Left lobe of liver (tissue), 2 donors: Measurements from ENCODE around the gene CLK1. TPM values are rescaled to one million over a fixed set of nuclear protein-coding genes. Genes with fewer than 3 reads are reported as not detected.
"Not testable (repeated sequence)": the region's sequence is repeated elsewhere in the genome, so short reads cannot be mapped to it uniquely, and the experiment has no call there.

ENCODE experiments used
- ATAC-seq: fragments of 200-7000 bp; cut with Tn5 transposase; one replicate; pipeline ENCODE4 v1.9.1; 2020; ENCODE audit warnings: mild to moderate bottlenecking, moderate library complexity
- DNase-seq: peaks from one replicate; pipeline ENCODE4 v3.0.0-alpha.2; 2020; ENCODE audit warnings: low spot score
- total RNA-seq: library from RNA; stranded (reverse); gene quantifications from one replicate; pipeline ENCODE4 v1.2.1, GENCODE V29; 2021
- donor health status: DM: no; HTN: no; CAD: no; lungs with moderate emphysema.
- donor health status: DM: no; HTN: yes; CAD: no.

Gene CLK1
- 45.6 TPM for total RNA-seq

DNA sequence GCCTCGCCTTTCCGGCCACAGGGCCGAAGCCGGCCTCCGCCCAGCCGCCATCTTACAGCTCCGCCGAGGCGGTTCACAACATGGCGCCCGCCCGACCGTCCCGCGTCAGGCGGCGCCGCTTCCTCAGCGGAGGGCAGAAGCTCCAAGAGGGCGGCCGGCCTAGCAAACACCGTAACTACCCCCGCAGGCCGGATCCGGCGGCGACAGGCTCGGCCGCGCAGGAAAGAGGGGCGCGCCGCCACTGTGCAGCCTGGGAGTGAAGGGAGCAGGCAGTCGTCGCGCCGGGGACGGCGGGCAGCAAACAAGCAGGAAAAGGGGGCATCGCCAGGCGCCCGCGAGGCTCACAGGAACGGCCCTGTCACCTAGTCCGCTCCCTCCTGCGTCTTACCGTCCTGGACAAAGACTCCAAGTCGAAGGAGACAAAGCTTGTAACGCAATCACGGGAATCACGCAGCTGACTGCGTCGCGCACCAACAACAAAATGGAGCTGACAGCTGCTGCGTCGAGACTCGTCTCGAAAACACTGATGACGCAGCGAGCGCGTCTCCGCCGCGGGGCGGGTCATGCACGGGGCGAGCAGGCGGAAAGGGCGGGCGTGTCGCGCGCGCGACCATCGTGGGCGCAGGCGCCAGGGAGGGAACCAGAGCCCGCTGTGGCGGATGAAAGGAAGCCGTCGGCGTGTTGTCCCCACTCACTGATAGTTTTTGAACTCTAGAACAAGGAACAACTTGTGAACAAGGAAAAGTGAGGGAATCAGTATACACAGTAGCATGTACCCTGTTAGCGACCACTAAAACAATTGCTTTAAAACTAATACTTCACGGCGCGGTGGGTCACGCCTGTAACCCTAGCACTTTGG is at the start of gene CLK1:
CLK1 (minus strand) TSS at position 483 of the 859 bp plus-strand sequence. CDS start 2,796 bp downstream, outside the sequence.
- peak; percentile 82 for ATAC-seq
- DNase-seq = peak; percentile 98

DNA sequence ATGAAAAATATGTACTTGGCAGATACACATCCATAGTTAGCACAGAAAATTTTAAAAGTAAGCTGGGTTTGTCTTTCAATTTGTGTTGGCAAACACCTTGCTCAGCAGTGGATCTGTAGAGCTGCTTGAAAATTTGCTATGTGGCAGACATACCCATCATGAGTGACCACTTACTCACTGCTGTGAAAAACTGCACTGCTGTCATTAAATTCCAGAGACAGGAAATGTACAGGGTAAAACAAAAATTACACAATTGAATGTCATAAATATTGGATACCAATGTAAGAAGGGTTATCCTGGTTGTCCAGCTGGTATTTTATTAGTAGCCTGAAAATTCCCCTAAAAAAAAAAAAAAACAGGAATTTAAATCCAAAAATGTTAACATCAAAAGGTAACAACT is 49.2 kb upstream of the CLK1 start:
- DNase-seq = no peak

DNA sequence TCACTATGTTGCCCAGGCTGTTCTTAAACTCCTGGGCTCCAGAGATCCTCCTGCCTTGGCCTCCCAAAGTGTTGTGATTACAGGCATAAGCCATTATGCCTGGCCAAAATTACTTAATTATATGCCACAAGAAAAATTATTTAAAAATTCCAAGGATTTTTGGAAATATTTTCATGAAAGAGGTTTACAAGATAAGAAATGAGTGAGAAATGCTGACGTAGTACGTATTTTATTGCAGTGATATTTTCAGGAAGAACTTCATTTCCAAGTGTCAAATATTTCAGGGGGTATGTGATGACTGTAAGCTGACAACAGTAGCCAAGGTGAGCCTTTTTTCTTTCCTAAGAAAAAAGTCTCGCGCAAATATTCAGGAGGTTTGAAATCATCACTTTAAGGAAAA is 45.5 kb upstream of the CLK1 start:
- ATAC-seq = no peak

More for the DNA sequence above, 49.2 kb upstream of the CLK1 start:
- ATAC-seq = no peak

DNA sequence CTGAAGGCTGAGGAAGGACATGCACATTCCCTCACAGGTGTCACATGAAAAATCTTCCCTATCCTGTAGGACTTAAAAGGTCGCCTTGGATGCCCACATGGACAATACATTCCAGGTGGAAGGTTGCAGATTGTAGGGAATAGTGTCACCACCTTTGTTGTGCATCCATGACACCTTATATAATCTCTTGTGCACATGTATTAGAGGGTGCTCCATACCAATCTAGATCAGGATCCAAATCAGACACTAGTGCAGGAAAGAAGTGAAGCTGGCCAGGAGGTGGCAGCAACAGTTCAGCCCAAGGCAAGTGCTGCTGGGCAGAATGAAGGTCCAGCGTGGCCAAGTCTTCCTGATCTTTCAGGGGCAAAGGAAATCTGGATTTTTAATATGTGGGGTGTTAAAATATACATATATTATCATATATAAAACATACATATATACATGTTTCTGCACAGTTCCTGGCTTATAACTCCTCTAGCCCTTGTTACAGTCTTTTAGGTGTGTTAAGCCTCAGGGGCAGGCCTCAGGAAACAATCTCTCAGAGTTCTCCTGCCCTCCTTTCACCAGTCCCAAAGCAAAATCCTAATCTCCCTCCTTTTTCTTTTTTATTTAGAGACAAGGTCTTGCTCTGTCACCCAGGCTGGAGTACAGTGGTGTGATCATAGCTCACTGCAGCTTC is 41.3 kb upstream of the CLK1 start:
- peak; percentile 75 for DNase-seq
- peak; percentile 94 for ATAC-seq

More for the DNA sequence above, 45.5 kb upstream of the CLK1 start:
- no peak for DNase-seq

DNA sequence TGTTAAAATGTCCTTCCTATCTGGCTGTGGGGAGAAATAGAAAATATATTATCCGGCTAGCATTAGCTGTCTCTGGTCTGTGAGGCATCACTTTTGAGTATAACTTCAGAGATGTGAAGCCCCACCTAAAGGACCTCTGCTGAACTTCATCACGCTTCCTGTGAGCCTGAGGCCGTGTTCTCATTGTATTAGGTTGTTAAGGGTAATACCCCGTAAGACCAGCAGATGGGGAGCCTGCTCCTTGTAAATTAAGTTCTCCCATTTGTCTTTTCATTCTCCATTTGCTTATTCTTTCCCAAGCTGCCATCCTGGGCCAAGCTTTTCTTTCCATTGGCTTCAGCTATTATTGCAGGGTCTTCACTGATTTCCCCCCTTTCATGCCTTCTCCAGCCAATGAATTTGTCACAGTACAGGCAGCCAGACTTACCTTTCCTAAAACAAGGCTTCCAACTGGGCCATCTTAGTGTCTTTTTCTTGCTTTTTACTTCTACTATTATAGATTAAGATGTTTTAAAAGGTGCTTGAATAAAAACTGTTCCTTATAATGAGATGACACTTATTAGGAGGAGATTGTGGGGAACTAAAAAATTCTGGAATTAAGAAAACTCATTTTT is 37.1 kb upstream of the CLK1 start:
- ATAC-seq = peak; percentile 90
- DNase-seq = peak; percentile 64

DNA sequence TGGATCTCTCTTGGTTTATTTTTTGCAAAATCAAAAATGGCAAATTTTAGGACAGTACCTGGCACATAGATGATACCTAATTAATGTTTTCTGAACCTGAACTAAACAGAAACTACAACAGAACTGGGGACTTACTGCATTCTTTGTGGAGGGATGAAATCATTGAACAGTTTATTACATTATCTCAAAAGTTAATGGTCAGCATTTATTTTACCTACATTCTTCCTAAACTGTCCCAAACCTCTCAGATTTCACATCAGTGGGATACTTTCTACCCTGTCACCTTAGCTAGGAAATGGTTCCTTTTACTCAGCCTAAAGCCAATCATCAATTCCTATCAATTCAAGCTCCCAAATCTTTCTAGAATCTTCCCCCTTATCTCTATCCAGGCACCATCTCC is 35.0 kb upstream of the CLK1 start:
- DNase-seq (no peak), ATAC-seq (no peak)

DNA sequence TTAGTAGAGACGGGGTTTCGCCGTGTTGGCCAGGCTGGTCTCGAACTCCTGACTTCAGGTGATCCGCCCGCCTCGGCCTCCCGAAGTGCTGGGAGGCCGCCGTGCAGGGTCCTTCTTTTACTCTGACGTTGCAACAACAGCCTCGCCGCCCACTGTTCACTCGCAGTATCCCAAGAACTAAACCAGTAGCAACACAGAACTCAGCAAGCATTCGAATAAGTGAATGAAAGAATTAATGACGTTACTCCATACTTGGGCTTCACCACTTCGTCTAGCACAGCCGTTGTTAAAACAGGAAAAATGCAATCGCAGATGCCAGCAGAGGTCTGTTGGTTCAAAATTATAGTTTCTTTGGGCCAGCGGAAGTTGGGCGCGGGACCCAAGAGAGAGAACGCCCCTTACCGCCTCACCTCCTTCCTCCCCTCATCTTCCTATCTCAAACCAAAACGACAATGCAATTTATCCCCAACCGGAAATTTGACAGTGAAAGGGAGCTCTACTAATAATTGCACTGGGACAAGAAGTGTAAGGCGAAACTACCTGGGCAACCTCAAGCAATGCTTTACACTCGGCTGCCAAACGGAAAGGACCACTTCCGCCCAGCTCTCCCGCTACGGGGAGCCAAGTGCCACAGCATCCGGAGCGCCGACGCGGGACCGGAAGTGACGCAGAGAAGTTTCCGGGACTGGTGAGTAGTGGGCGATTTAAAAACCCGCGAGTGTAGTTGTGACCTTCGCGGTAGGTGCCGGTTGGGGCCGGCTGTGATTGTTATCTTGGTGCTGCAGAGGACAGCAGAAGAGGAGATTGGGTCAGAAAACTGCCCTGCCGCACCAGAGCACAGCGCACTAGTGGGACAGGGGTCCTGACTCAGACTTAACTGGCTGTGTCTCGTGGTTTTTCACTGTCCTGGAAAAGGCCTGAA is 24.5 kb upstream of the CLK1 start, which contains the start of the genes NIF3L1 and PPIL3:
NIF3L1 (plus strand) TSS at position 668 of the 922 bp plus-strand sequence. CDS start 2,573 bp downstream, outside the sequence.
PPIL3 (minus strand) TSS at position 374 of the 922 bp plus-strand sequence. CDS start 1,462 bp downstream, outside the sequence.
- DNase-seq (peak; percentile 96), ATAC-seq (peak; percentile 92)

DNA sequence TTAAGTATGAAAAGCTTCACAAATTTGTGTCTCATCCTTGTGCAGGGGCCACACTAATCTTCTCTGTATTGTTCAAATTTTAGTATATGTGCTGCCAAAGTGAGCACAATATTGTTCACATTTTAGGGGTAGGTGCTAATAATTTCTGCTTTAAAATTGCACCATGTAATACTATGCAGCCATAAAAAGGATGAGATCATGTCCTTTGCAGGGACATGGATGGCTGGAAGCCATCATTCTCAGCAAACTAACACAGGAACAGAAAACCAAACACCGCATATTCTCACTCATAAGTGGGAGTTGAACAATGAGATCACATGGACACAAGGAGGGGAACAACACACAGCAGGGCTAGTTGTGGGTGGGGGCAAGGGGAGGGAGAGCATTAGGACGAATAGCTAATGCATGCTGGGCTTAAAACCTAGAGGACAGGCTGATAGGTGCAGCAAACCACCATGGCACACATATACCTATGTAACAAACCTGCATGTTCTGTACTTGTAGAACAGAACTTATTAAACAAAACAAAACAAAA is 17.3 kb upstream of the CLK1 start:
- not testable (repeated sequence) for DNase-seq, ATAC-seq

DNA sequence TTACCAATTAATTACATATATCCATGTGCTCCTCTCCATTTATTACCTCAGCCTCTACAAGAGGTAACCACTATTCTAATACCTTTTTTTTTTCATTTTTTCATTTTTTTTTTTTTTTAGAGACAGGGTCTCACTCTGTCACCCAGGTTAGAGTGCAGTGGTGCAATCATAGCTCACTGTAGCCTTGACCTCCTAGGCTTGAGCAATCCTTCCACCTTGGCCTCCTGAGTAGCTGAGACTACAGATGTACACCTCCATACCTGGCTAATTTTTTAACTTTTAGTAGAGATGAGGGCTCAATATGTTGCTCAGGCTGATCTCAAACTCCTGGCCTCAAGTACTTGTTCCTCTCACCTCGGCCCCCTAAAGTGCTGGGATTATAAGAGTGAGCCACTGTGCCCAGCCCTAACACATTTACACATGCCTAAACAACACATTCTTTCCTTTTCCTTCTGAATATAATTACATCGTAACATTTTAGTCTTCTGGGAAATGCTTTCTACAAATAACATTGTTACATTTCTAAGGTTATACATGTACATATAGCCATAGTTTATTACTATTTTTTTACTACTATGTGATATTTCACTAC is 13.9 kb upstream of the CLK1 start:
- DNase-seq (no peak), ATAC-seq (no peak)

DNA sequence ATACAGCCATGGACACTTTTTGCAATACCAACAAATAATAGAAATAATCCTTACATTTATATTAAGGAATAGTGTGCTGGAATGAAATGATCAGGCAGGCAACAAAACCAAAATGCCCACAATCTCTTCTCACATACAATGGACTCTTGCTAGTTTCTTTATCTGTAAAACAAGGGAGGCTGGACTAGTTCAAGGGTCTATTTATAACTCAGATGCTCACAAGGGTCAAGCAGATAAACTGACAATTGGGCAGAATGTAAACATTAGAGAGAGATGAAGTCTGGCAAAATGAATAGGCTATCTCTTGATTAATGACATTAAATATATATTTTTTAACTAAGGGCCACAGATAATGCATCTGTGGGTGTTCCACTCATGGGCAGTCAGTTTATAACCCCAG is 13.0 kb upstream of the CLK1 start:
- DNase-seq (no peak), ATAC-seq (no peak)

DNA sequence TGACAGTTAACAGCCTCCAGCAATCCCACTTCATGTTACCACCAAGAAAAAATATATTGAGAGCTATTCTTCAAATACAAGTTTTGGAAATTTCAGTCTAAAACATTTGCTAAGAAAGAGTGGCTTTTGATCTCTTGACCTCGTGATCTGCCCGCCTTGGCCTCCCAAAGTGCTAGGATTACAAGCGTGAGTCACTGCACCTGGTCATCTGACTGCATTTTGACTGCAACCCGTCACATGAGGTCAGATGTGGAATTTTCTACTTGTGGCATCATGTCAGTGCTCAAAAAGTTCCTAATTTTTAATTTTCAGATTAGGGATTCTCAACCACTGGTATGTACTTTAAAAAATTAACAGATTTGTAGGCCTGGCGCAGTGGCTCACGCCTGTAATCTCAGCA is 9.1 kb upstream of the CLK1 start:
- ATAC-seq (no peak), DNase-seq (no peak)

DNA sequence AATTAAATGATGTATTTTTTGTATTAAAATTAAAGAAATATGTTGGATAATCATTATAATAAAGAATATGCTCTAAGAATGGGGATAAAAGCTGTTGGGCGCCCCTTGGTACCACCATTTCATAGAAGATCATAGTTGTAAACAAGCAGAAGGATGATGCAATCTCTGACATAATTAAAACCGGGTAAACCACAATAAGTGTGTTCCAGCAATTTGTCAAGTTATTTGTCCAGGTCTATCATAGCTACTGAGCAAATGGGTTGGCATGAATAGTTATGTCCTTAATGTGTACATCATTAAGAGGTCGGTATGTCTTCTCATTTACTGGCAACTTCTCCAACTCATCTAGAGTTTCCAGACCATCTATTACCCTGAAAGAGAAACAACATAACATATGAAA is 6.7 kb upstream of the CLK1 start:
- ATAC-seq (no peak), DNase-seq (no peak)

DNA sequence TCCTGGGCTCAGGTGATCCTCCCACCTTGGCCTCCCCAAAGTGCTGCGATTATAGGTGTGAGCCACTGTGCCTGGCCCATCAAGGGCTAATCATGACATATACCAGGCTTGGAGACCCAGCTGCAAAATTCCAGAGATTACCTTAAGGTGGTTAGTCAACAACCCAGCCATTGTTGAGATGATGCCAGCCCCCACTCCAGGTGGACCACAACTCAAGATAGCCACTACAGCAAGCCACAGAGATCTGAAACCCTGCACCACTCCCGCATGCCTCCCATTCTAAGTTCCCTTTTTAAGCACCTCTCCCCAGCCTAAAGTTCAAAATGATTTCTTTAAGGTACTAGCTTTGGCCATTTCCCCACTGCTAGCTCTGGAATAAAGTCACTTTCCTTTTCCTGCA is 4.6 kb upstream of the CLK1 start:
- DNase-seq = no peak
- no peak for ATAC-seq

DNA sequence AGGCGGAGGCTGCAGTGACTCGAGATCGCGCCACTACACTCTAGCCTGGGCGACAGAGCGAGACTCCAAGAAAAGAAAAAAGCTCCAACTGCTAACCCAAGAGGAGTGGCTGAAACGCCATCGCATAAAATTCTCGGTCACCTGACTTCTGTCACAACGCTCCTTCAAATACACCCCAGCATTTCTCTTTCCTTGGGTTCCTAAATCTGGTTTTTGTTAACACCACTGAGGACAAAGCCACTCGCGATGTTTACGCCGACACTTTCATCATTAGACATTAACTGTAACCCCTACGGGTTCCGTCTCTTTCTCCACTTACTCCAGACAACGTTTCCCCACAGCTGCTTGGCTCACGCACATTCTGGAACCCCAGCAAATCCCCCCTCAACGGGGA is 679 bp downstream of the CLK1 start:
- DNase-seq (no peak), ATAC-seq (no peak)

DNA sequence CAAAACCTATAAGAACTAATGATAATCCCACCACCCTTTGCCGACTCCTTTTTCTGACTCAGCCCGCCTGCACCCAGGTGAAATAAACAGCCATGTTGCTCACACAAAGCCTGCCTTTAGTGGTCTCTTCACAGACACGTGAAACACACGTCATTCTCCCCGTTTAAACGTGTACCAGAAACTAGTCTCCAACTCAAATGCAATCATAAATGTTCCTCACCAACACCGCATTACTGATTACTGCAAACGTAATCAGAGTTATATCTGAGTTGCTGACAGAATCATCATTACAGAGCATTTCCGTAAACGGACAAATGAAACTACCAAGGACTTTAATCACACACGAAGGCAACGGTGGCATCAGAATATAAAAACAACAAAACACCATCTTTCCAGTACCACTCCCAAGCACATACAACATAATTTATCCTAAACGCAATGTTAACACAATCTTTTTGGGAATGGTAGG is 1.9 kb downstream of the CLK1 start:
- DNase-seq = no peak
- ATAC-seq = no peak

DNA sequence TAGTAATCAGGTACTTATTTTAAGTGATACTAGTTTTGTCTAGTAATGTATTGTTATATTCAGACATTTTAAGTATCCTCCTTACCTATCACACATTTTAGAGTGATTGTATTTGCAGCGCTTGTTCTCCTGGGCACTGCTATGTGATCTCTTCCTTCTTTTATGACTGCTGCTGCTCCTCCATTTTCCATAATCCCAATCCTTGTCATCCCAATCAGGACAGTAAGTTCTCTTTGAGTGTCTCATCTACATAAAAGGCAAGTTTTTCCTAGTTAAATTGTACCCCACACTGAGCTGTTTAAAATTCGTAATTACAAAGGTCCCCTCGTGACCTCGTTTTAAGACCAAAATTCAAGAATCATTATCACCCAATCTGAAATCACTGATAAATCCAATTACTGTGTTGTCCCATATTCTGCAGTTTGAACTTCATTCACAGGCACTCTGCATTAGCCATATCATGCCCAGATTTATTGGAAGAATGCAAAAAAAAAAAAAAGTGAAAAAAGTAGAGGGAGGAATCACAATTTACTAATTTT is 2.8 kb downstream of the CLK1 start:
- ATAC-seq = no peak

DNA sequence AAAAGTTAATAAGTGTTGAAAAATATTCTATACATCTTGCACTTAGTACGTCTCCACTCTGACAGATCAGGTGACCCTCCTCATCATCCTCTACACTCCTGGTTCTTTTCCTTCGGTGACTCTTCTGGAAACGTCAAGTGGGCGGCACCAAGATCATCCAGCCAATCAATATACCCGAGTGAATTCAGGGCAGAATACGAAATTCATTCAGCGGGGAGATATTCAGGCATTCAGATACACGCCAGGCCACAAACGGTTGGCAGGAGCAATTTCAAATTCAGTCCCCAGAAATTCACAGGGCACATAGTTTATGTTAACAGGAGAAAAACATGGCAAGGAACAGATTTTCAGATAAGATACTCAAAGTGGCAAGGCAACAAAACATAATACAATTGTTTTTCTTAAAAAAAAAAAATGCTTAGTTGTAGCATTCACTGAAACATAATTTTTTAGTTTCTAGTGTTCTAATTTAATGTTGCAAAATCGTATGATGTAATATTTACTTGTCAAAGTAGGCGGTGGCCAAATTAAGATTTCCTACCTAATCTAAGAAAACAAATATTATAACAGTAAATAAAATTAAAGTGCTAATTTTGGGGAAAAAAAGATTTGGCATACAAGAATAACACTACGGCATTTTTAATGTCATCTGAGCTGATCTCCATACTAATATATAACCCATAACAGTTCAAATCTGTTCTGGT is 4.2 kb downstream of the CLK1 start:
- peak; percentile 55 for DNase-seq

More for the DNA sequence above, 2.8 kb downstream of the CLK1 start:
- no peak for DNase-seq

DNA sequence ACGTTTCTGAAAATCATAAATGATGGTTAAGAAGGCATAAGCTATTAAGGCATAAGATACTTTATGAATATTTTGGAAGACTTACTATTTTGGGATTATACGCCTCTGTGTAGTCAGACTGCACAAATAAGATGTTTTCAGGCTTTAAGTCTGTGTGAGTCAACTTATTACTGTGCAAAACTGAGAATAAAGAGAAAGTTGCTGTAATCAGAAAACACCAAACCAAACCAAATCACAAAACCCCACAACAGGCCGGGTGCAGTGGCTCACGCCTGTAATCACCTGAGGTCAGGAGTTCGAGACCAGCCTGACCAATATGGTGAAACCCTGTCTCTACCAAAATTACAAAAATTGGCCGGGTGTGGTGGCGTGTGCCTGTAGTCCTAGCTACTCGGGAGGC is 7.7 kb downstream of the CLK1 start:
- ATAC-seq (no peak), DNase-seq (no peak)

More for the DNA sequence above, 4.2 kb downstream of the CLK1 start:
- ATAC-seq = no peak

DNA sequence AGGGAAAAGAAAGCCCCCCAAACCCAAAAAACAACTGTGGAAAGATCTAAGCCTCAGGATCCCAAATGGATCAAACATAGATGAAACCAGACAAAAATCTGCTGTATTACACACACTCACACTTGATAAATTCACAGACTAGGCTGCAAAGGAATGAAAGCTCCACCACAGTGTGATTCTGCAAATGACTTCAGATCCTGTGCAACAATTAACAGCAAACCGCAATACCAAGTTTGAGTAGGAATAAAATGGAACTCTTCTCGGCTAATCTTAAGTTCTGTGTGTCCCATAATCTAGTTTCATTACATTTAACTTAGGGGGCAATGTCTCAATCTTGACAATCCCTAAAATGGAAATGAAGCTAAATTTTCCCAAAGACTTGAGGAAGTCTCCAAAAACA is 11.9 kb downstream of the CLK1 start:
- no peak for ATAC-seq
- no peak for DNase-seq
